GM06990 (cell line): ENCODE data around the gene ZNF70.

ENCODE experiments used
- DNase-seq: peaks from one replicate; pipeline ENCODE4 v3.0.0-alpha.2; 2011; ENCODE audit not compliant: insufficient read length; ENCODE audit errors: extremely low read depth
- H3K27me3 ChIP-seq: replicated peaks from 2 replicates; pipeline ENCODE4 v1.6.0; 2011; ENCODE audit warnings: low read length; ENCODE audit not compliant: control insufficient read depth, insufficient read depth
- H3K36me3 ChIP-seq: 2 replicates; pipeline ENCODE4 v1.5.1; 2011; ENCODE audit warnings: low read length; ENCODE audit not compliant: control insufficient read depth, insufficient read depth
- H3K4me3 ChIP-seq: replicated peaks from 2 replicates; pipeline ENCODE4 v1.5.1; 2011; ENCODE audit warnings: low read depth, mild to moderate bottlenecking, control low read depth, low read length
- TF ChIP-seq, protein P1 (sequence below): IDR thresholded peaks from 2 replicates; pipeline ENCODE4 v1.5.1; 2011; ENCODE audit warnings: low read length, control low read depth, mild to moderate bottlenecking, inconsistent platforms; ENCODE audit not compliant: insufficient read depth, poor library complexity, severe bottlenecking

ZNF70 gene

DNA sequence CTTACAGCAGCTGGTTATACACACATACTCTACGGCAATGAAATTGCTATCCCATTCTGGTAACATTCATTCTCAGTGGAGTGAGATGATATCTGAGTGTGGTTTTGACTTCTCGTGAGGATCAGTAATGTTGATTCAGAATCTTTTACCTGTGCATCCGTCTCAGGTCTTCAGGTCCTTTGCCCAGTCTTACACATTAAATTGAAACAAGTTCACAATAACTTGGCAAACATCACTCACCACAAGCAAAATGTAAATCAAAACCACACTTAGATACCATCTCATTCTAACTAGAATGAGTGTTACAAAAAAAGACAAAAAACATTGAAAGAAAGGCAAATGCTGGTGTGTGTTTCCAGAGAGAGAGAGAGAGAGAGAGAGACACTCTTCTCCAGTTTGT is 46.1 kb downstream of the ZNF70 start:
- H3K36me3 ChIP-seq, result peaks cover 8% of the 10 kb centered on the region
- no peaks in the 10 kb centered on the region for H3K27me3 ChIP-seq
- TF ChIP-seq, protein P1, sequence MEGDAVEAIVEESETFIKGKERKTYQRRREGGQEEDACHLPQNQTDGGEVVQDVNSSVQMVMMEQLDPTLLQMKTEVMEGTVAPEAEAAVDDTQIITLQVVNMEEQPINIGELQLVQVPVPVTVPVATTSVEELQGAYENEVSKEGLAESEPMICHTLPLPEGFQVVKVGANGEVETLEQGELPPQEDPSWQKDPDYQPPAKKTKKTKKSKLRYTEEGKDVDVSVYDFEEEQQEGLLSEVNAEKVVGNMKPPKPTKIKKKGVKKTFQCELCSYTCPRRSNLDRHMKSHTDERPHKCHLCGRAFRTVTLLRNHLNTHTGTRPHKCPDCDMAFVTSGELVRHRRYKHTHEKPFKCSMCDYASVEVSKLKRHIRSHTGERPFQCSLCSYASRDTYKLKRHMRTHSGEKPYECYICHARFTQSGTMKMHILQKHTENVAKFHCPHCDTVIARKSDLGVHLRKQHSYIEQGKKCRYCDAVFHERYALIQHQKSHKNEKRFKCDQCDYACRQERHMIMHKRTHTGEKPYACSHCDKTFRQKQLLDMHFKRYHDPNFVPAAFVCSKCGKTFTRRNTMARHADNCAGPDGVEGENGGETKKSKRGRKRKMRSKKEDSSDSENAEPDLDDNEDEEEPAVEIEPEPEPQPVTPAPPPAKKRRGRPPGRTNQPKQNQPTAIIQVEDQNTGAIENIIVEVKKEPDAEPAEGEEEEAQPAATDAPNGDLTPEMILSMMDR, result no peak
- H3K4me3 ChIP-seq, result no peak overlapping the region
- DNase-seq, result no peak

DNA sequence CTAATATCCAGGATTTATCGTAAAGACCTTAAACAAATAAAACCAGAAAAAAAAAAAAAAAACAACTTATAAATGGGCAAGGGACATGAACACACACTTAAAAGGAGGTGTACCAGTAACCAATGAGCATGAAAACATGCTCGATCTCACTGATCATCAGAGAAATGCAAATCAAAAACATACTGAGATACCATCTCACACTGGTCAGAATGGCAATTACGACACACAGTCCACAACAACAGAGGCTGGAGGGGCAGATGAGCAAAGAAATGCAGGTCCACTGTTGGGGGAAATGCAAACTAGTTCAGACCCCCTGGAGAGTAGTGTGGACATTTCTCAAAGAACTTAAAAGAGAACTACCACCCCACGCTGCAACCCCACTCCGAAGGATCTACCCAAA is 46.9 kb downstream of the ZNF70 start:
- H3K36me3 ChIP-seq, result peaks cover 8% of the 10 kb centered on the region
- no peak overlapping the region for H3K4me3 ChIP-seq
- H3K27me3 ChIP-seq, result no peaks in the 10 kb centered on the region
- DNase-seq, result no peak
- TF ChIP-seq, protein P1, result no peak

DNA sequence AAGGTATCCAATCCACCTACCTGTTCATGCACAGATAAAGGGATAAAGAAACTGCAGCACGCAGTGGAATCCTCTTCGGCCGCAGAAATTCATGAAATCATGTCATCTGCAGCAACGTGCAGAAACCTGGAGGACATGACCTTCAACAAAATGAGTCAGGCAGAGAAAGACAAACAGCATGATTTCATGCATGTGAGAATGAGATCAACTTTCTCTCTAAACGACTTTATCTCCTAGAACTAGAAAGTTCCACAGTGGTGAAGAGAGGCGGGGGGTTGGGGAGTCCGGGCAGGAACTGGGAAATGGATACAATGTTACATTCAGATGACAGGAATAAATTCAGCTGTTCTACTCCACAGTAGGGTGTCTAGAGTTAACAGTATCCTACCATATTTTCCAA is 50.2 kb downstream of the ZNF70 start:
- no peak for DNase-seq
- no peak overlapping the region for H3K4me3 ChIP-seq
- peaks cover 4% of the 10 kb centered on the region for H3K36me3 ChIP-seq
- H3K27me3 ChIP-seq, result no peaks in the 10 kb centered on the region
- TF ChIP-seq, protein P1, result no peak

DNA sequence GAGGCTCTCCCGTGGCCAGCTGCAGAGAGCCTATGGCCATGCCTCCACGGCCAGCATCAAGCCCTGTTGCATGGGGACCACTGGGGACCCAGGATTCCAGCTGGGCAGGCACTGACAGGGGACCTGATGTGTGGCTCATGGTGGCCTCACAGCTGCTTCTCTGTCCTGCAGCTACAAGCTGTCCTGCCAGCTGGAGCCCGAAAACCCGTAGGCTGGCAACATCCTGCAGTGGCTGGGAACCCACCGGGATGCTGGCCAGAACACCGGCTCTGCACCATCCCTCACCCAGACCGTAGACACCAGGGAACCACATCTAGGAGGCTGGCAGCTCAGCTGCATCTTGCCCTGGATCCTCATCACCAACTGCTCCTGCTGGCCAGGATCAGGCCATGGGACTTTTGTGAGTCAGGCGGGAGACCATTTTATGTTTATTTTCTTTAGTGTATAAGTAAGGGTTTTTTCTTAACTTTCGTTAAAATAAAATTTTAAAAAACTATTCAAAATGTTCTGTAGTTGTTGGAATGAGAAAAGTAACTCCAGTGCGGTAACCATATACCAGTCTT is 52.2 kb downstream of the ZNF70 start:
- TF ChIP-seq, protein P1, result no peak
- H3K27me3 ChIP-seq, result no peaks in the 10 kb centered on the region
- H3K4me3 ChIP-seq, result no peak overlapping the region
- H3K36me3 ChIP-seq, result peaks cover 6% of the 10 kb centered on the region
- DNase-seq, result no peak

DNA sequence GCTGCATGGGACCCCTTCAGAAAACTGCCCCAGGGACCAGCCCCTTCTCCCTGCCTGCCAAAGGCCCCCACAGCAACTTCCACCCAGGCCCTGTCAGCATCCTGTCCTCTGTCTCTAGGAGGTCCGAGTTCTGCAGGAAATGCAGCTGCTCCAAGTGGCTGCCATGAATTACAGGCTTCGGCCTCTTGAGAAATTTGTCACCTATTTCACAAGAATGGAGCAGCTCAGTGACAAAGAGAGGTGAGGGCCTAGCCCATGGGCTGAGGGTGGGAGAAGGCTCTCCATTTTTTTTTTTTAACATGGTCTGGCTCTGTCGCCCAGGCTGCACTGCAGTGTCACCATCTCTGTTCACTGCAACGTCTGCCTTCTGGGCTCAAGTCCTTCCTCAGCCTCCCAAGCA is 52.8 kb downstream of the ZNF70 start:
- TF ChIP-seq, protein P1, result no peak
- no peak overlapping the region for H3K4me3 ChIP-seq
- no peak for DNase-seq
- H3K27me3 ChIP-seq, result no peaks in the 10 kb centered on the region
- H3K36me3 ChIP-seq, result peaks cover 7% of the 10 kb centered on the region
